ENCODE data around the gene RXRA.

Gene RXRA

GRCh38 chr9:134461426-134461982, 135.2 kb downstream of the RXRA start:
- DNase-seq (ENCODE audit: low read depth in 2 of 3, low spot score in 2 of 3), result no peak

DNA sequence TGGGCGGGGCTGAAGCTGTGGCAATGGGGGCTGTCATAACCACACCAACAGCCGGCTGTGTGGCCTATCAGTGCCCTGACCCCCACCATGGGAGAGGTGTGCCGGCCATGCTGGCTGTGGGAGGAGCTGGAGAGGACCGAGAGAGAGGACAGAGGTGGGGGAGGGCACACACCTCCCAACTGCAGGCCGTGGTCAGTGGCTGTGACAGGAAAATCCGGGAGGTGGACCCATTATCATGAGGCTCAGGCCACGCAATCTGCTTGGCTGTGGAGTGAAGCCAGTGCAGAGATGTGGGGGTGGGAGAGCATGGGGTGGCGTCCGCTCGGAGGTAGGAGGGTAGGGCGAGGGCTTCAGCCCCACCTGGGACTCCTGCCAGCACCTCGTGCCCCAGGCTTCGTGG, 136.1 kb downstream of the RXRA start:
- DNase-seq (ENCODE audit: low read depth in 2 of 3, low spot score in 2 of 3), result no peak

DNA sequence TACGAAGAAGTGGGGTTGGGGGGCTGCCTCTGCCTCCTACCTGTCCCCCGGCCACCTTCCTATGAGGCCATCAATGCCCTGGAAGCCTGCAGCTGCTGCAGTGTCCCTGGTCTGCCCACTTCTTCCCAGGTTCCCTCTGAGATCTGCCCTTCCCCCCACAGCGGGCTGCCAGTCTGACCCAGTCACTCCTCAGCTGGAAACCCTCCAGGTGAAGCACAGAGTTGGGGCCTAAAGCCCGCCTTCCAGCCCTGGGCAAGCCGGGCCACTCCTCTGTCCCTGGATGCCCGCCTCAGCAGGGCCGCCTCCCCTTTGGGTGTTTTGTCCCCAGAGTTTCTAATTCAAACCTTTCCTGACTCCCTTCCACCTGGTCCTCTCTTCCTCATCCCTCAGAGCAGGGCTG, 137.0 kb downstream of the RXRA start:
- DNase-seq (ENCODE audit: low read depth in 2 of 3, low spot score in 2 of 3), result no peak

GRCh38 chr9:134466869-134467616, 140.8 kb downstream of the RXRA start:
- no peak for DNase-seq (ENCODE audit: low read depth in 2 of 3, low spot score in 2 of 3)

- no peak for DNase-seq (ENCODE audit: low read depth in 2 of 3, low spot score in 2 of 3)
These were observed 142.1 kb downstream of the RXRA start for GRCh38 chr9:134468358-134468757.

DNA sequence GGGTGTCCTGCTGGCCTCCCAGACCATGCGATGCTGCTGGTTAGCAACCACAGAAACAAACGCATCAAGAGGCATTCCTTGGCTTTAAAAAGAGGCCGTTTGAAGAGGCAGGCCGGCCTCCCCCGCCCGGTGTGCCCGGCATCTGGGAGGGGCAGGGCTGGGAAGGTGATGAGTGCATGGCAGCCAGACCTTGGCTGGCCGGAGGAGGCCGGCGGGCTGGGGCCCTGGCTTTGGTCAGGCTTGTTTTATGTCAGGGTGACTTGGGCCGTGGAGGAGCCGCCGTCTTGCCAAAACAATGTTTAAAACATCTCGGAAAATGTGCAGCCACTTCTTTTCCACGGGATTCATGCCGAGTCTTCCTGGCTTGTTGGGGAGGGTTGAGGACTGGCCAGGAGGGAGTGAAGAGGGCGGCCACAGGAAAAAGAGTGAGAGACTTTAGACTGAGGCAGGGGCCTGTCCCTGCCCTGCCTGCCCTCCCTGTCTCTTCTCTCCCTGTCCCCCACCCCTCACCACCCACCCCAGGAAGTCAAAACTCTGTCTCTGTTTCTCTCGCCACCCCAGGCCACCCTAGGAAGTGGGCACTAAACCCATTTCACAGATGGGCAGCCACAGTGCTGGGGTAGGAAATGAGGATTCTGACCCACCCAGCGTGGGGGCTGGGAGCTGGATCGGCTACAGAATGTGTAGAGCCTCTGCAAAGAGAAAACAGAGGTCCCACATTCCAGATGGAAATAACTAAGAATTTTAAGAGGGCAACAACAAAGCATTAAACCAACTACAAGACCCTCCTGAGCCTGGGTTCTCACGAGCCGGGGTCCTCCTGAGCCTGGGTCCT, 143.0 kb downstream of the RXRA start:
- no peak for DNase-seq (ENCODE audit: low read depth in 2 of 3, low spot score in 2 of 3)

GRCh38 chr9:134472256-134472655, 146.0 kb downstream of the RXRA start:
- DNase-seq (ENCODE audit: low read depth in 2 of 3, low spot score in 2 of 3), result no peak

DNA sequence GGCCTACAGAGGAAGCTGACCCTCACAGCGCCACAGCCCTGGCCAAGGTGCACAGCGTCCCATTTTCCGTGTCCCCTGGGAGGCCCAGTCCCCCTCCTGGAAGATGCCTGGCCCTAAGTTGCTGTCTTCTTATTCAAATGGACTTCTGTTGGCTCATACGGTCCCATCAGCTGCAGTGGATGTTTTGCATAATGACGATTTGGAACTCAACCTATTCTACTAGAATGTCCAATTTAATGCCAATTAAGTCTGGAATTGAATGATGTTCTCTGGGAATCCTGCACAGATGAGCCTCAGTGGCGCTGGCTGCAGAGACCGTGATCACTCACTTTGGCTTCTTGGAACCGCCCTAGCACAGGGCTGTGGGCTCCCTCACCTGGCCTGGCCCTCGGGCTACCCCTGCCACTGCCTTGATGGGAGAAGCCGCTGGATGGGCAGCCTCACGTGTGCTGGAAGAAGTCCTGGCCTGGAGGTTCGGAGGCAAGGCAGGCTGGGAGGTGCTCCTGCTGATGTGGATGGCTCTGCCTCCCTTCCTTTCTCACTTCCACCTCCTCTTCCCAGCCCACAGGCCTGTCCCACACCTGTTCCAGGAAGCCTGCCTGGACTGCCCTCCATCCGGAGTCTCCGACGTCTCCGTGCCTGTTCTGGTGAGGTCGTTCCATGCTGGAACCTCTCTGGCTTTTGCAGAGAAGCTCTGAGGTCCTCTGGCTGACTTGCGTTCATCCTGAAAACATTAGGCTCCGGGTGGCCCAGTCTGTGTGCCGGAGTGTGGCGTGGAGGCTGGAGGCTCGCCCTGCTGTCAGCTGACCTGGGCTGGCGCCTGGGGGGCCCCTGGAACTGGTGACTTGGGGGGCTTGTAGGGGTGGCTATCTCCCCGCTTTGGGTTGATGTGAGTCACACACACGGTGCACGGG, 147.1 kb downstream of the RXRA start:
- DNase-seq (ENCODE audit: low read depth in 2 of 3, low spot score in 2 of 3), result no peak

- no peak for DNase-seq (ENCODE audit: low read depth in 2 of 3, low spot score in 2 of 3)
These were observed 147.8 kb downstream of the RXRA start for GRCh38 chr9:134474055-134474370.

DNA sequence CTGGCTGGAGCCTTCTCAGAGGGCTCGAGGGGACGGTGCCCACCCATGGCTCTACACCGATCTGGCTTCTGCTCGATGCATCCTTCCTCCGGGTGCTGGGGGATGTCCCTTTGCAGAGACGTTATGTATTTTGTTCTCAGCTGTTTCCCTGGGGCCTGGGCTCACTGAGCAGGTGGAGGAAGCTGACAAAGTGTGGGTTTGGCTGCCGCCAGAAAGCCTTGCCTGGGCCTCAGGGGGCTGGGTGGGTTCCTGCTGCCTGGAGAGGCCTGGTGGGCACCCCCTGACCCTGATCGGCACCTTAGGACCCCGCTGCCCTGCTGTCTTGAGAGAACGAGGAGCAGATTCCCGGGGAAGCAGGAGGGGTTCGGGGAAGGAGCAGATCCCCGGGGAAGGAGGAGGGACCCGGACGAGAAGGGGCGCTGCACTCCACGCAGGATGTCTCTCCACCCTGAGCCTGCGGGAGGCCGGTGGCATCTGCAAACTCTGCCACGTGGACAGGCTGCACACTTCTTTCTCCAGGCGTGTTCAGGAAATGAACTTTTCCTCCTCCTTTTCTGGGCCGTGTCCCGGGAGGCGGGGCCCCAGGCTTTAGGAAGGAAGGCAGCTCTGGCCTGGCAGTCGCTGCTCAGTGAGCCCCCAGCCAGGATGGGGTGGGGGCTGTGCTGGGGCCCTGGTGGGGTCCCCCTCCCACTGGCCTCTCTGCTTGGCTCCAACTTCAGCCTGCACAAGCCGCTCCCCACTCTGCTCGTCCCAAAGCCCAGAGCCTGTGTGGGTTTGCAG, 148.9 kb downstream of the RXRA start:
- no peak for DNase-seq (ENCODE audit: low read depth in 2 of 3, low spot score in 2 of 3)

GRCh38 chr9:134476272-134476941, 150.2 kb downstream of the RXRA start:
- no peak for DNase-seq (ENCODE audit: low read depth in 2 of 3, low spot score in 2 of 3)

DNA sequence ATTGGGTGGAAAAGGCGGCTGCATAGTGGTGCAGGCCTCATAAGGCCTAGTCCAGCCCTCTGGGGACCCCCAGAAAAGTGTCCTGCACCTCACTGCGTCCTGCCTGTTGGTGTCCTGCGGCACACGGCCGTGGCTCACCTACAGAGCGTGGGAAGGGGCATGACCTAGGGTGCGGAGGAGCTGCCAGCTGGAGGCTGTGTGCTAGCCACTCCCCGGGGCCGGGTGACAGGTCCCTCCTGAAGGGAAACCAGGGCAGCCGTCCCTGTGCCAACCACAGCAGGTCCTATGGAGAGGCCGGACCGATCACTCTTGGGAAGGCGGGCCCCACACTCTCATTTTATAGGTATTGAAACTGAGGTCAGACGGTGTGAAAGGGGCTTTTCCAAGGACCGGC, 150.7 kb downstream of the RXRA start:
- no peak for DNase-seq (ENCODE audit: low read depth in 2 of 3, low spot score in 2 of 3)

GRCh38 chr9:134477342-134477925, 151.2 kb downstream of the RXRA start:
- DNase-seq (ENCODE audit: low read depth in 2 of 3, low spot score in 2 of 3), result no peak

GRCh38 chr9:134477927-134478326, 151.7 kb downstream of the RXRA start:
- no peak for DNase-seq (ENCODE audit: low read depth in 2 of 3, low spot score in 2 of 3)

DNA sequence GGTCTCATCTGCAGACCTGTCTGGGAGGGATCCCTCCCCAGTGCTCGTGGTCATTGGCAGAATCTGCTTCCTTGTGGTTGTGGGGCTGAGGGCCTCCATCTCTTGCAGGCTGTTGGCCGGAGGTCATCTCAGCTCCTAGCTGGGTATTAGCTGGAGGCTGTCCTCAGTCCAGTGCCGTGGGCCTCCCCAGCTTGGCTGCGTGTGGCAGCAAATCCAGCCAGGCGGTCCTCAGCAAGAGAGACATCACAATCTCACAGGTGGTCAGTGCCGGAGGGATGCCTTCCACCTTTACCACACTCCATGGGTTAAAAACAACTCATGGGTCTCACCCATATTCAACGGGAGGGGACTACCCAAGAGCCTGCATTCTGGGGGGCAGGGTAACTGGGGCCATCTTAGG, 155.5 kb downstream of the RXRA start:
- no peak for DNase-seq (ENCODE audit: low read depth in 2 of 3, low spot score in 2 of 3)

DNA sequence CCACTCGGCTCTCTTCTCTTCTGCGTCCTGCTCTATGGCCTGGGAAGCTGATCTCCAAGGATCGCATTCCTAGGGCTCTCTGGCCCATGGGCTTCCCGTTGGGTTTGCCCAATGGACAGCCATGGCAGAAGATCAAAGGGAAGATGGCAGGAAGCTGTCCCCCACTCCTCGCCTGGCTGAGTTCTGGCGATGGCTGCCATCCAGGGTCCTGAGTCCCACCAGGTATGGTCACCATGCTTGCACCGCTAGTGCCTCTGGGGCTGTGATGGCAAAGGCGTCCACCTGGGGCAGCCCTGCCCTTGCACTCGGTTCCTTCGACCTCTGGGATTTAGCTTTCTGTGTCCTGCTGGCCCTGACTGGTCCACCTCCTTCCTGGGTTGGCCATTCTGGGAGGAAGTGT, 156.0 kb downstream of the RXRA start:
- DNase-seq (ENCODE audit: low read depth in 2 of 3, low spot score in 2 of 3), result no peak

GRCh38 chr9:134483361-134484184, 157.3 kb downstream of the RXRA start:
- no peak for DNase-seq (ENCODE audit: low read depth in 2 of 3, low spot score in 2 of 3)

- DNase-seq (ENCODE audit: low read depth in 2 of 3, low spot score in 2 of 3), result no peak
These were observed 158.2 kb downstream of the RXRA start for GRCh38 chr9:134484479-134484878.

DNA sequence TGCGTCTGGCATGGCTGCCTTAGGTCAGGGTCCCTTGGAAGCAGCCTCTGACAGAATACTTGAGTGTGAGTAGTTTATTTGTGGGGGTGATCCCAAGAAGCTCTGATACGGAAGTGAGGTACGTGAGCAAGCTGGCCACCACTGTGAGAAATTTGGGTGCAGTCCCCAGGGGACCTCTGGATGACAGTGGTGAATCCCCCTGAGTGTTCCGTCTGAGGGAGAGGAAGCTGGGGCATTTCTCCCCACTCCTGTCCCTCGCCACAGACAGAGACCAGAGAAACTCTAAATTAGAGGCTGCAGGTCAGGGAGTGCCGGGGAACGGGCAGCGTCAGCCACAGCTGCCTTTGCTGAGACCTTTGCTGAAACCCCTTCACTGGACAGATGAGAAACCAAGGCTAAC, 159.4 kb downstream of the RXRA start:
- no peak for DNase-seq (ENCODE audit: low read depth in 2 of 3, low spot score in 2 of 3)
